Activated T-helper 9 cell treated with anti-CD3 and anti-CD28 coated beads, Interleukin-2, amount 50 U/mL, for 16 hours (primary cell): ENCODE results near the gene PCNP.
"Not testable (repeated sequence)": the region's sequence is repeated elsewhere in the genome, so short reads cannot be mapped to it uniquely, and the experiment has no call there.

Experiments
- DNase-seq: peaks from one replicate; pipeline ENCODE4 v3.0.0-alpha.2; 2020; ENCODE audit warnings: low read depth

The PCNP gene

GRCh38 chr3:101567528-101568317 is 6.3 kb upstream of the PCNP start:
- DNase-seq, result peak; percentile 12

GRCh38 chr3:101571028-101571895 is 2.7 kb upstream of the PCNP start:
- DNase-seq, result no peak

GRCh38 chr3:101574388-101575112 is 570 bp downstream of the PCNP start:
- DNase-seq, result no peak

GRCh38 chr3:101577286-101577685 is 3.3 kb downstream of the PCNP start:
- DNase-seq, result no peak

DNA sequence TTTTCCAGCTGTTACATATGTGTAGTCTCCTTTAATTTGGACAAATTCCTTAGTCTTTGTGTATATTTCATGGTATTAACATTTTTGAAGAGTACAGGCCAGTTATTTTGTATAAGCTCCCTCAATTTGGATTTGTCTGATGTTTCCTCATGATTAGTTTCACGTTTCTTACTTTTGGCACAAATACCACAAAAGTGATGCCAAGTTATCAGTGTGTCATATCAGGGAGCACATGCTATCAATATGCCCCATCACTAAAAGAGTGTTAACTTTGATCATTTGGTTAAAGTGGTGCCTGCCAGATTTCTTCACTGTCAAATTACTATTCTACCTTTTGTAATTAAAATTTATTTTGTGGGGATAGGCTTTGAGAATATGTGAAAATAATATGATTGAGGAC is 14.6 kb downstream of the PCNP start:
- no peak for DNase-seq

DNA sequence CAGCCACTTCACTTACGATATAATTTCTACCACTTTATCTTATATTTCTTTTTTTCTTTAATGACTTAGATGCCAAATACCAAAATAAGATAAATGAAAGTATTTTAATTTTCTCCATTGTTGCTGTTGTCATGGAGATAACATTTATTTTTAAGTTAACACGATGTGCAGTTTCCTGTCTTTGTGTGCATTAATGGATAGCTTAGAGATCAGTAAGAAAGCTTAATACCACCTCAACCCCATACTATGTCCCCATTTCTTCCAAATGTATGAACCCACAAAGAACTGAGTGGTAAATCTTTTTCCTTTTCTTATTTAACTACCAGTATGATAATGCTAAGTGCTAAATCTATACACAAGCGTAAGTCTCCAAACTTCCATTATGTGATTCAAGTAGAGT is 17.1 kb downstream of the PCNP start:
- DNase-seq, result no peak

GRCh38 chr3:101602731-101603130 is 28.8 kb downstream of the PCNP start:
- no peak for DNase-seq

GRCh38 chr3:101603184-101603583 is 29.2 kb downstream of the PCNP start:
- DNase-seq, result no peak

DNA sequence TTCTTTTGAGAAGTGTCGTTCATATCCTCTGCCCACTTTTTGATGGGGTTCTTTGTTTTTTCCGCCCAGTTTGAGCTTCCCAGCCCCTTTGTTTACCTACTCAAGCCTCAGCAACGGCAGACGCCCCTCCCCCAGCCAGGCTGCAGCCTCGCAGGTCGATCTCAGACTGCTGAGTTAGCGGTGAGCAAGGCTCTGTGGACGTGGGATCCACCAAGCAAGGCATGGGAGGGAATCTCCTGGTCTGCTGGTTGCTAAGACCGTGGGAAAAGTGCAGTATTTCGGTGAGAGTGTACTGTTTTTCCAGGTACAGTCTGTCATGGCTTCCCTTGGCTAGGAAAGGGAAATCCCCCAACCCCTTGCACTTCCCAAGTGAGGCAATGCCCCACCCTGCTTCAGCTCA is 31.4 kb downstream of the PCNP start:
- DNase-seq, result not testable (repeated sequence)

GRCh38 chr3:101611023-101611422 is 37.0 kb downstream of the PCNP start:
- no peak for DNase-seq

DNA sequence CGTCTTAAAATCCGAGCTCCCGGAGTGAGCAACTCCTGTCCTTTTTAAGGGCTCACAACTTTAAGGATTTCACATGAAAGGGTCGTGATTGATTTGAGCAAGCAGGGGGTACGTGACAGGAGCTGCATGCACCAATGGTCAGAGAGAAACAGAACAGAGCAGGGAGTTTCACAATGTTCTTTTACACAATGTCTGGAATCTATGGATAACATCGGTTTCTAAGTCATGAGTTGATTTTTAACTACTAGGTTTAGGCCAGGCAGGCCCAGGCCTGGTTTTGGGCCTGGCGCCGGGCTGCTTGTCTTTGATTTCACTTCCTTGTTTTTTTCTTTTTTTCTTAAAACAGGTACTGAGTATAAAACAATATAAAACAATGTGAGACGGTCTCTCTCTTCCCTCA is 39.0 kb downstream of the PCNP start:
- not testable (repeated sequence) for DNase-seq

- DNase-seq, result no peak
These were observed 41.5 kb downstream of the PCNP start for GRCh38 chr3:101615525-101615924.

DNA sequence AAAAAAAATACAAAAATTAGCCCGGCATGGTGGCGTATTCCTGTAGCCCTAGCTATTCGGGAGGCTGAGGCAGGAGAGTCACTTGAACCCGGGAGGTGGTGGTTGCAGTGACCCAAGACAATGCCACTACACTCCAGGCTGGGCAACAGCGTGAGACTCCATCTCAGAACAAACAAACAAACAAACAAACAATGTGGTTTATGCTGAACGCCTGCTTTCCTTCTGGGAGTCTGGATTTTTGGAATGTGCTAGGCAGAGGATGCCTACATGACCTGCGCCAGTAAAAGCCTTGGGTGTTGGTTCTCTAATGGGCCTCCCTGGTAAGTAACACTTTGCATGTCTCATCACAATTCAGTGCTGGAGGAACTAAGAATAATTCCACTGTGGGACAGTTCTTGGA is 43.5 kb downstream of the PCNP start:
- DNase-seq, result no peak

- DNase-seq, result no peak
These were observed 44.7 kb downstream of the PCNP start for GRCh38 chr3:101618726-101619125.

GRCh38 chr3:101619734-101620133 is 45.8 kb downstream of the PCNP start:
- DNase-seq, result no peak

- no peak for DNase-seq
These were observed 49.7 kb downstream of the PCNP start for GRCh38 chr3:101623656-101624055.

DNA sequence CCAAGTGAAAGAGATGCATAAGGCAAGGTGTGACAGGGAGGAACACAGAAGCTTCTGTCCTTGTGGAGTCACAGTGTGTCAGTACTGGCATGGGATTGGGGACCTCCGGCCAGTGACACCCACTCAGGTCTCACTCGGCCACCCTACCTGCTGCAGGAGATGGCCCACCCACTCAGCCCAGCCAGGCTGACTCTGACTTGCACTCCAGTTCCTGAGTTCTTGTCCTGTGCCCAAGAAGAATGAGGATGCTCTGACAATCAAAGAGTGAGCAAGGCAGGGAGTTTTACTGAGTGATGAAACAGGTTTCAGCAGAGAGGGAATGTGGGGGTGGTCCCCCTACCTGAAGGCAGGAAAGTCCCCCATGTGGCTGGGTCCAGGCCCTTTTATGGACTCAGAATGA is 50.9 kb downstream of the PCNP start:
- DNase-seq, result no peak

GRCh38 chr3:101625879-101626278 is 51.9 kb downstream of the PCNP start:
- no peak for DNase-seq

DNA sequence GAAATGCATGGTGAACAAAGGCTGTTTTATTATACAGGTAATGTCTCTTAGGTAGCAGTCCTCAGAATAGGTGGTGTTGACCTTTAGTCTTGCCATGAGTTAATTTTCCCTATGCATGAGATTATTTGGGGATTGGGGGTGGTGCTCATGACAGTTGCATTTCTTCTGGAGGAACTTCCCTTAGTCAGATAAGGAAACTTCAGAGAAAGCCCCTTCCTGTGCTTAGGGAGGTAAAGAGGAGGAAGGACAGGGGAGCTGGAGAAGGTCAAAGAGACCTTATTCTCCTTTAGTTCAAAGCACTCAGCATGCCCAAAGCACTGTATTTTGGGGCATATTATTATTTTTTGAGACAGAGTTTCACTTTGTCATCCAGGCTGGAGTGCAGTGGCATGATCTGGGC is 55.2 kb downstream of the PCNP start:
- no peak for DNase-seq

DNA sequence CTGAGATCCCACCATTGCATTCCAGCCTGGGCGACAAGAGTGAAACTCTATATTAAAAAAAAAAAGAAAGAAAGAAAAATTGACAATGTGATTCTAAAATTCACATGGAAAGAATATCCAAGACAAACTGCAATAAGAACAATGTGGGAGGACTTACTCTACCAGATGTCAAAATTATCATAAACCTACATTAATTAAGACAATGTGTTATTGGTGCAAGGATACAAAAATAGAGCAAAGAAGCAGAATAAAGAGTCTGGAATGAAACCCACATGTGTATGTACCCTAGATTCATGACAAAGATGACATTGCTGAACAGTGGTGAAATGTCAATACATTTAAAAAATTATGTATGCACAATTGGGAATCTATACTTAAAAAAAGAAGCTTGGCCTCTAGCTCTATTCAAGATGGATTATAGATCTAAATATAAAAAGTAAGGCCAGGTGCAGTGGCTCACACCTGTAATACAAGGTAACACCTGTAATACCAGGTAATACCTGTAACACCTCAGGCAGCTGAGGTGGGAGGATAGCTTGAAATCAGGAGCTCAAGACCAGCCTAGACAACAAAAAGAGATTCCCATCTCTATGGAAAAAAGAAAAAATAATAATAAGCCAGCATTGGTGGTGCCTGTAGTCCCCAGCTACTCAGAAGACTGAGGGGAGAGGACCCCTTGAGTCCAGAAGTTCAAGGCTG is 57.3 kb downstream of the PCNP start:
- no peak for DNase-seq

DNA sequence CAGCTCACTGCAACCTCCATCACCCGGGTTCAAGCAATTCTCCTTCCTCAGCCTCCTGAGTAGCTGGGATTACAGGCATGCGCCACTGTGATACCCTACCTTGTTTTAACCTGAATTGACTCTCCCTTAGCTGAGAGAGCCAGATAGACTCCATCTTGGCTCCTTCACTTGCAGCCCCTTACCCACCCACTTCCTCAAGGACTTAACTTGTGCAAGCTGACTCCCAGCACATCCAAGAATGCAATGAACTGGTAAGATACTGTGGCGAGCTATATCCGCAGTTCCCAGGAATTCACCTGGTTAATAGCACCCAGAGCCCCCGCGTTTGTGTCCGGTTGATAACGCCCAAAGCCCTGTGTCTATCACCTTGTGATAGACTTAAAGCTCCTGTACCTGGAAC is 58.0 kb downstream of the PCNP start:
- DNase-seq, result not testable (repeated sequence)

DNA sequence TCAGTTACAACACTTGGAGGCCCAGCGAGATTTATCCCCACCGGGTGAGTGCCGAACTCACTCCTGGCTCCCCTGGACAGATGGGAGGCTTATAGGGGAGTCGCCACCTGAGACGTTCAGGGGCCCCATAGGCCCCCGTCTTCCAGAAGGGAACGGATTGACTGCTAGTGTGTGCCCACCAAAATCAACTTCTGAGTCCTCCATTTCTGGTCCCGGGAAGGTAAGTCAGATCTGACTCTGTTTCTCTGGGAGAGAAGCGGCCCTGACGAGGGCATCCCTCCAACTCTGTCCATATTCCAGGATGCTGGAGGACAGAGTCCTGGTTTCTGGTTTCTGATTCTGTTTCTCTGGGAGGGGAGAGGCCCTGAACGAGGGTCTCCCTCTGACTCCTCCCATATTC is 58.6 kb downstream of the PCNP start:
- DNase-seq, result no peak
